Peyer's patch (tissue), 4 donors: Measurements from ENCODE around the gene SLC9A8. TPM values are rescaled to one million over a fixed set of nuclear protein-coding genes. Genes with fewer than 3 reads are reported as not detected.

Experiments
- DNase-seq, 3 donors: peaks; one replicate each; pipeline ENCODE4 v3.0.0-alpha.2; 2017 to 2019
- H3K27ac ChIP-seq, 4 donors: fragments of 200-600 bp; sonication (generic); one replicate each; pipeline ENCODE4 v1.5.1; 2016 to 2019
- H3K27me3 ChIP-seq, 2 donors: fragments of 200-600 bp; sonication (generic); one replicate each; pipeline ENCODE4 v1.5.1; 2019
- H3K36me3 ChIP-seq, 3 donors: fragments of 200-600 bp; sonication (generic); one replicate each; pipeline ENCODE4 v1.5.1; 2016 to 2019
- H3K4me1 ChIP-seq, 4 donors: fragments of 200-600 bp; sonication (generic); one replicate each; pipeline ENCODE4 v1.5.1; 2016 to 2019
- H3K4me3 ChIP-seq, 4 donors: fragments of 200-600 bp; sonication (generic); 1 replicate in 3 of 4; 2 replicates in 1 of 4; pipeline ENCODE4 v1.5.1; 2016 to 2019; ENCODE audit warnings: mild to moderate bottlenecking in 1 of 4
- H3K9me3 ChIP-seq, 4 donors: fragments of 200-600 bp; sonication (generic); one replicate each; pipeline ENCODE4 v1.5.1; 2016 to 2019; ENCODE audit warnings: mild to moderate bottlenecking in 1 of 4
- POLR2A ChIP-seq, 2 donors: fragments of 450-650 bp; IDR thresholded peaks; one replicate each; pipeline ENCODE4 v1.5.1; 2017; ENCODE audit warnings: antibody characterized with exemption in 2 of 2, mild to moderate bottlenecking in 2 of 2, moderate library complexity in 2 of 2
- total RNA-seq, 4 donors: library from RNA; depleted of rRNA; stranded (reverse); fragments of >200 nt; gene quantifications; one replicate each; pipeline ENCODE4 v1.1.0, GENCODE V29; 2016
- TF ChIP-seq, protein P1 (sequence below), 6 experiments: fragments of 450-650 bp in 4 of 6; fragments of 200-600 bp in 2 of 6; sonication (generic) in 1 of 6; IDR thresholded peaks; one replicate each; pipeline ENCODE4 v1.5.1; 2017 to 2019; ENCODE audit warnings: antibody characterized with exemption in 6 of 6, mild to moderate bottlenecking in 3 of 6, moderate library complexity in 1 of 6

Gene SLC9A8, protein sequence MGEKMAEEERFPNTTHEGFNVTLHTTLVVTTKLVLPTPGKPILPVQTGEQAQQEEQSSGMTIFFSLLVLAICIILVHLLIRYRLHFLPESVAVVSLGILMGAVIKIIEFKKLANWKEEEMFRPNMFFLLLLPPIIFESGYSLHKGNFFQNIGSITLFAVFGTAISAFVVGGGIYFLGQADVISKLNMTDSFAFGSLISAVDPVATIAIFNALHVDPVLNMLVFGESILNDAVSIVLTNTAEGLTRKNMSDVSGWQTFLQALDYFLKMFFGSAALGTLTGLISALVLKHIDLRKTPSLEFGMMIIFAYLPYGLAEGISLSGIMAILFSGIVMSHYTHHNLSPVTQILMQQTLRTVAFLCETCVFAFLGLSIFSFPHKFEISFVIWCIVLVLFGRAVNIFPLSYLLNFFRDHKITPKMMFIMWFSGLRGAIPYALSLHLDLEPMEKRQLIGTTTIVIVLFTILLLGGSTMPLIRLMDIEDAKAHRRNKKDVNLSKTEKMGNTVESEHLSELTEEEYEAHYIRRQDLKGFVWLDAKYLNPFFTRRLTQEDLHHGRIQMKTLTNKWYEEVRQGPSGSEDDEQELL
- 10 to 100 TPM; 15.6 to 24.4 (median 19.8) TPM for total RNA-seq

DNA sequence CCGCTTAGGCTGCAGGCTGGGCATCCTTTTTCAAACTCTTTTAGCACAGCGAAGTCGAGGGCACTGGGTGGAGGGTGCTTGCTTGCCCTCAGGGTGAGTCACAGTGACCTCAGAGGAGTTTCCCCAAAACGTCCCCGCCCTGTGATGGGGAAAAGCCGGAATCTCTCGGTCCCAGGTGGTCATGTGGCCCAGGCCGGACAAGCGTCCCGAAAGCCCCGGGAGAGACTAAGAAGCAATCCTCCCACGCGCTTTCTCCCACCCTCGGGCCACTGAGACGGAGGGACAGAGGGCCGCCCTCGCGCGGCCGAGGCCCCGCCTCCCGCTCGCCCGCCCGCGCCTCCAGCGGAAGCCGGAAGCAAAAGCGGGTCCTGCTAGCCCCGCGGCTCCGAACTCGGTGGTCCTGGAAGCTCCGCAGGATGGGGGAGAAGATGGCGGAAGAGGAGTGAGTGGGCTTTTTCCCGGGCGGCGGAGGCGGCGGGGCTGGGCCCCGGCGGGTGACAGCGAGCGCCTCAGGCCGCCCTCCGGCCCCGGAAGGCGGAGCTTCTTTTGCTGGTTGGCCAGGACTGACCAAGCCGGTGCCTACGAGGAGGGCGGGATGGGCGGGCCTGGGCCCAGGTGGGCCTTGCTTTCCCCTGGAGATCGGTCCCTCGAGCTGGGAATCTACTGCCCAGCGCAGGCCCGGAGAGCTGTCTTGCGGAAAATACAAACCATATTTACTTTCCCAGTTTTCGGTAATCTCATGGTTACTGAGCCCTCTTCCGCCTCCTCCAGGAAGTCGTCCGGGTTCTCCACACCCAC is at the start of gene SLC9A8:
SLC9A8 (plus strand) TSS at position 322 of the 798 bp plus-strand sequence; CDS start at position 417, 95 bp downstream.
- DNase-seq = peak; percentile 79 to 93 (median 90)
- Histone ChIP-seq H3K36me3 (peaks cover 0 to 22% (median 0%) of the 10 kb centered on the region in 3 donors), H3K27ac (peak within 1 kb of the TSS; percentile 89 to 98 (median 96)), H3K27me3 (no peaks in the 10 kb centered on the region), H3K9me3 (no peaks in the 10 kb centered on the region), H3K4me3 (peak within 1 kb of the TSS; percentile 71 to 88 (median 82)), H3K4me1 (peaks cover 0 to 19% (median 4%) of the 10 kb centered on the region in 4 donors)
- TF ChIP-seq, protein P1, sequence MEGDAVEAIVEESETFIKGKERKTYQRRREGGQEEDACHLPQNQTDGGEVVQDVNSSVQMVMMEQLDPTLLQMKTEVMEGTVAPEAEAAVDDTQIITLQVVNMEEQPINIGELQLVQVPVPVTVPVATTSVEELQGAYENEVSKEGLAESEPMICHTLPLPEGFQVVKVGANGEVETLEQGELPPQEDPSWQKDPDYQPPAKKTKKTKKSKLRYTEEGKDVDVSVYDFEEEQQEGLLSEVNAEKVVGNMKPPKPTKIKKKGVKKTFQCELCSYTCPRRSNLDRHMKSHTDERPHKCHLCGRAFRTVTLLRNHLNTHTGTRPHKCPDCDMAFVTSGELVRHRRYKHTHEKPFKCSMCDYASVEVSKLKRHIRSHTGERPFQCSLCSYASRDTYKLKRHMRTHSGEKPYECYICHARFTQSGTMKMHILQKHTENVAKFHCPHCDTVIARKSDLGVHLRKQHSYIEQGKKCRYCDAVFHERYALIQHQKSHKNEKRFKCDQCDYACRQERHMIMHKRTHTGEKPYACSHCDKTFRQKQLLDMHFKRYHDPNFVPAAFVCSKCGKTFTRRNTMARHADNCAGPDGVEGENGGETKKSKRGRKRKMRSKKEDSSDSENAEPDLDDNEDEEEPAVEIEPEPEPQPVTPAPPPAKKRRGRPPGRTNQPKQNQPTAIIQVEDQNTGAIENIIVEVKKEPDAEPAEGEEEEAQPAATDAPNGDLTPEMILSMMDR (IDR thresholded peaks at IDR 0.05) = peak; percentile 10 to 54 (median 38)
- TF ChIP-seq POLR2A (IDR thresholded peaks at IDR 0.05) = peak; percentile 63 to 70

DNA sequence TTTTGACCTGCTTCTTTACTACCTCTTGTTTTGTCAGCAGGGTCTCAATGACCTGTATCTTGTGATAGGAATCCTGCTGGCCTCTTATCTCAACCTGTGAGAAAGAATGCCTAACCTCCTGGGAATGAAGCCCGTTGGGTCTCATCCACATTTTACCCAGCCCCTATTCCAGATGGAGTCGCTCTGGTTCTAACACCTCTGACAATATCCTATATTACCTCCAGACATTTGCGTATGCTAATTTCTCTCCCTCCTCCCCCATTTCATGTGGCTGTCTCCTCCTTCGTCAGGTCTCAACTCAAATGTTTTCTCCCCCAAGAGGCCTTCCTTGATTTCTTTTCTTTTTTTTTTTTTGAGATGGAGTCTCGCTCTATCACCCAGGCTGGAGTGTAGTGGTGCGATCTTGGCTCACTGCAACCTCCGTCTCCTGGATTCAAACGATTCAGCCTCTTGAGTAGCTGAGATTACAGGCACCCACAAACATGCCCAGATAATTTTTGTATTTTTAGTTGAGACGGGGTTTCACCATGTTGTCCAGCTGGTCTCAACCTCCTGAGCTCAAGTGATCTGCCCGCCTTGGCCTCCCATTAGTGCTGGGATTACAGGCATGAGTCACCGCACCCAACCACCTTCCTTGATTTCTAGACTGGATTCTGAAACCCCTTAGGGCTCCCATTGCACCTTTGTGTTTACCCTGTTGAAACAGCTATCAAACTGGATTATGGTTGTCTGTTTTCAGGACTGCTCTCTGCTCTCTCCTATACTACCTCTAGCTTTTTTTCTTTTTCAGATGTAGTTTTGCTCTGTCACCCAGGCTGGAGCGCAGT is 49.5 kb upstream of the SLC9A8 start:
- H3K4me3 ChIP-seq = no peak overlapping the region
- no peaks in the 10 kb centered on the region for H3K36me3 ChIP-seq
- no peaks in the 10 kb centered on the region for H3K9me3 ChIP-seq
- H3K27me3 ChIP-seq = no peaks in the 10 kb centered on the region
- DNase-seq = no peak
- H3K27ac ChIP-seq = no peak overlapping the region
- H3K4me1 ChIP-seq = peaks cover 0 to 3% (median 0%) of the 10 kb centered on the region in 4 donors
- TF ChIP-seq, protein P1 (IDR thresholded peaks at IDR 0.05) = no peak
- no peak for TF ChIP-seq POLR2A (IDR thresholded peaks at IDR 0.05)

DNA sequence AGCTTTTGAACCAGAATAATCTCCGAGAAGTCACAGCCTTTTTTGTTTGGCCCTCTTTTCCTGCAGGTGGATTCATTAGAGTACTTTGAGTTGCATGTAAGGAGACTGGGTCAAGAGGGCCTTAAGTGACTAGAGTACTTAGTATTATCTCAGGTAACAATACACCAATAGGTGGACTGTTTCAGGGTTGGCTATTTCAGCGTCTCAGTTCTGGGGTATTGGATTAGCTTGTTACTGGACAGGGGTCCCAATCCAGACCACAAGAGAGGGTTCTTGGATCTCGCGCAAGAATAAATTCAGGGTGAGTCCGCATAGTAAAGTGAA is 47.3 kb upstream of the SLC9A8 start:
- Histone ChIP-seq H3K4me3 (no peak overlapping the region), H3K4me1 (peaks cover 0 to 12% (median 0%) of the 10 kb centered on the region in 4 donors), H3K9me3 (no peaks in the 10 kb centered on the region), H3K36me3 (no peaks in the 10 kb centered on the region), H3K27ac (peak overlapping the region in 1 of 4 donors; percentile 19), H3K27me3 (no peaks in the 10 kb centered on the region)
- DNase-seq = no peak
- no peak for TF ChIP-seq POLR2A (IDR thresholded peaks at IDR 0.05)
- TF ChIP-seq, protein P1 (IDR thresholded peaks at IDR 0.05) = no peak

DNA sequence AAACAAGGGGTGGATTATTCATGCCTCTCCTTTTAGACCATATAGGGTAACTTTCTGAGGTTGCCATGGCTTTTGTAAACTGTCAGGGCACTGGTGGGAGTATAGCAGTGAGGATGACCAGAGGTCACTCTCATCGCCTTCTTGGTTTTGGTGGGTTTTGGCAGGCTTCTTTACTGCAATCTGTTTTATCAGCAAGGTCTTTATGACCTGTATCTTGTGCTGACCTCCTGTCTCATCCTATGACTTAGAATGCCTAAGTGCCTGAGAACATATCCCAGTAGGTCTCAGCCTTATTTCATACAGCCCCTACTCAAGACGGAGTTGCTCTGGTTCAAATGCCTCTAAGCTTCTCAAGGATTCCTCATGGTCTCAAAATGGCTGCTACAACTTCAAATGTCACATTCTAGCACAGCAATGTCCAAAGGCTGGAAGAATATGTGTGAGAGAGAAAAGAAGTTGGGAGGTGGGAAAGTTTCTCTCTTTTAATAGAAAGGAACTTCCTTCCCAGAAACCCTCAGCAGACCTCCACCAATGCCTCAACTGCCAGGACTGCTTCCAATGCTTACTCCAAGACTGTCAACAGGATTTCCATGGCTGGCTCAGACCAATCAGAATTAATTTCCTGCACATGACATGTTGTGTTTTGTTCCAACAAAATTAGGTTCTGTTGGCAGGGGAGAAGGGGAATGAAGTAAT is 46.6 kb upstream of the SLC9A8 start:
- no peaks in the 10 kb centered on the region for H3K36me3 ChIP-seq
- no peak overlapping the region for H3K4me3 ChIP-seq
- no peak overlapping the region for H3K27ac ChIP-seq
- TF ChIP-seq POLR2A (IDR thresholded peaks at IDR 0.05) = no peak
- TF ChIP-seq, protein P1 (IDR thresholded peaks at IDR 0.05) = no peak
- DNase-seq = no peak
- peaks cover 0 to 12% (median 0%) of the 10 kb centered on the region in 4 donors for H3K4me1 ChIP-seq
- no peaks in the 10 kb centered on the region for H3K27me3 ChIP-seq
- H3K9me3 ChIP-seq = no peaks in the 10 kb centered on the region
